ENCODE data around the gene FAM118A. TPM values are rescaled to one million over a fixed set of nuclear protein-coding genes. Genes with fewer than 3 reads are reported as not detected.

The FAM118A gene
- total and polyA plus RNA-seq, 12 donors: 10.2 to 35.7 (median 16.3) TPM

GRCh38 chr22:45335854-45336522, 26.3 kb downstream of the FAM118A start:
- H3K27me3 ChIP-seq: no peaks in the 10 kb centered on the region
- H3K4me1 ChIP-seq: peaks cover 5 to 46% (median 34%) of the 10 kb centered on the region in 9 donors
- peak overlapping the region in 9 of 10 donors; percentile 52 to 86 (median 75) for H3K27ac ChIP-seq
- H3K4me3 ChIP-seq: no peak overlapping the region
- ATAC-seq: peak in 1 of 8 donors; percentile 5
- intact Hi-C loops (cut with DNase I): loop anchor here in 1 of 10 donors (10.0 kb wide), 1 partner anchor 61 kb away; no protein-coding TSS in a partner anchor
- H3K9me3 ChIP-seq: no peaks in the 10 kb centered on the region
- TF ChIP-seq CTCF (IDR thresholded peaks at IDR 0.05): no peak
- H3K36me3 ChIP-seq: peaks cover 0 to 92% (median 4%) of the 10 kb centered on the region in 9 donors
- WGBS, 2 donors: 87 to 89% methylated on average over 29 of the region's 29 CpGs
- no peak for DNase-seq

GRCh38 chr22:45336971-45337431, 27.3 kb downstream of the FAM118A start:
- ATAC-seq: peak; percentile 50 to 86 (median 66)
- no peaks in the 10 kb centered on the region for H3K27me3 ChIP-seq
- H3K27ac ChIP-seq: peak overlapping the region in 9 of 10 donors; percentile 52 to 86 (median 61)
- intact Hi-C loops (cut with DNase I): loop anchor here in 1 of 10 donors (10.0 kb wide), 1 partner anchor 62 kb away; no protein-coding TSS in a partner anchor
- H3K4me3 ChIP-seq: peak overlapping the region in 2 of 10 donors; percentile 11
- peaks cover 5 to 52% (median 43%) of the 10 kb centered on the region in 9 donors for H3K4me1 ChIP-seq
- TF ChIP-seq CTCF (IDR thresholded peaks at IDR 0.05): no peak
- peak; percentile 78 to 88 for DNase-seq
- 16 to 22% methylated on average over 18 of the region's 18 CpGs for WGBS, 2 donors
- peaks cover 0 to 92% (median 4%) of the 10 kb centered on the region in 9 donors for H3K36me3 ChIP-seq
- H3K9me3 ChIP-seq: no peaks in the 10 kb centered on the region

- Histone ChIP-seq H3K27me3 (no peaks in the 10 kb centered on the region), H3K36me3 (peaks cover 0 to 92% (median 4%) of the 10 kb centered on the region in 9 donors)
- intact Hi-C loops (cut with DNase I): loop anchor here in 1 of 10 donors (10.0 kb wide), 1 partner anchor 63 kb away; no protein-coding TSS in a partner anchor
These were observed 27.8 kb downstream of the FAM118A start for GRCh38 chr22:45337536-45337935.

More at GRCh38 chr22:45337536-45337935, 27.8 kb downstream of the FAM118A start:
- ATAC-seq: no peak
- no peak for DNase-seq
- TF ChIP-seq CTCF (IDR thresholded peaks at IDR 0.05): no peak
- Histone ChIP-seq H3K4me1 (peaks cover 5 to 55% (median 45%) of the 10 kb centered on the region in 9 donors), H3K27ac (peak overlapping the region in 7 of 10 donors; percentile 34 to 86 (median 55)), H3K9me3 (no peaks in the 10 kb centered on the region), H3K4me3 (no peak overlapping the region)
- WGBS, 2 donors: 82 to 83% methylated on average over 9 of the region's 9 CpGs

Measured in heart right ventricle (tissue), 16 donors.